ENCODE results near the gene PEX10.

The PEX10 gene

DNA sequence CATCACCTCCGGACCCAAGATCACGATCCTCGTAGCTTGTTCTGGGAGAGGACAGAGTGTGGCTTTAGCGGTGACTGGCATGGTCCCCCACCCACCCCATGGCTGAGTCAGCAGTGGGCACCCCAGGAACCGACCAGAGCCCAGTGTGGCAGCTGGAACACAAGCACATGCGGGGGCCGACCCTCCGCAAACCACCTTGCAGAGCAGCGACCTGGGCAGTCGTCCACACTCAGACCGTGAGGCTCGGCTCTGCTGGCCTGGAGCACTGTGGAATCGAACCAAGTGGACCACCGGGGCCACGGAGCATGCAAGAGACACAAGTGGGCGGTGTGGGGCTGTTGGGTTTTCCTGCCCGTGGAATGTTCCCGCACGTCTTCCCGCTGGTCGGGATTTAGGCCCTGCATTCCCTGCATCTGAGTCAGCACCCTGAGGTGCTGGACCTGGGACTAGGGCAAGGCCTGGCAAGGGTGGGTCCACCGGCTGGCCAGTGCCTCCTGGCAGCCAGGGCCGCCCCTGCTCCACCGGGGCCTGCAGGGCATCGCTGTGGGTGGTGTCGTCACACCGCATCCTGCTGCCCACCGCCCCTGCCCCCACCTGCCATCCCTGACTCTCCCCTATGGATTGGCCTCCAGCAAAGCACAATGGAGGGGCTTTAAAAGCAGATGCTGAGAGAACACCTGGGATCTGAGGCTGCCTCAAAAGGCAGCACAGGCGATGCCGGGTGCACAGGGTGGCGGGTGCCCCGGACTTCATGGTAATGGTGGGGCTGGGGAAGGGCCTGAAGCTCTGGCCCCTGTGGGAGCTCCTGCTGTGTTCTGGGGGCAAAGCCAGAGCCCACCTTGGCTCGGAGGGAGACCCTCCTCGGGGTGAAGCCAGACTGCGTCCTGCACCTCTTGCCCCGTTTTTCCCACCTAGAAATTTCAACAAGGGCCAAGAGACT lies 39.5 kb downstream of the PEX10 start:
- DNase-seq: peak; percentile 0

DNA sequence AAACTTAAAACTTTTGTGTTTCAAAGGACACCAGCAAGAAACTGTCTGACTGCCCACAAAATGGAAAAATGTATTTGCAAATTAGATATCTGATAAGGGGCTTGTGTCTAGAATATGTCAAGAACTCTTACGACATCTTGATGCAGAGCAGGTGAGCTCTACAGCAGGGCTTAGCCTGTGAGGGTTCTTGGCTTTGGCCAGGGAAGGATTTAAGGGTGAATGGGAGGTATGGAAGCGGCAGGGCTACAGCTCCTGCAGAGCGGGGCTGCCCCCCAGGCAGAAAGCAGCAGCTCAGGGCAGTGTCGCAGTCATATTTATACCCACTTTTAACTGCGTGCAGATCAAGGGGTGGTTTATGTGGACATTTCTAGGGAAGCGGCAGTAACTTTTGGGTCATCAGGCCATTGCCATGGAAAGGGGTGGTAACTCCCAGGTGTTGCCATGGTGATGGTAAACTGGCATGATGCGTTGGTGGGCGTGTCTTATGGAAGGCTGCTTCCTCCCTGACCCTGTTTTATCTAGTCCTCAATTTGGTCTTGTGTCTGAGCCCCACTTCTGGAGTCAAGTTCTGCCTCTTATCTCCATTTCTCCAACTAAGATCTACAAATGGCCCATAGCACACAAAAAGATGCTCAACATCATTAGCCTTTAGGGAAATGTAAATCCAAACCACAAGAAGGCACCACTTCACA lies 44.2 kb downstream of the PEX10 start:
- no peak for DNase-seq

DNA sequence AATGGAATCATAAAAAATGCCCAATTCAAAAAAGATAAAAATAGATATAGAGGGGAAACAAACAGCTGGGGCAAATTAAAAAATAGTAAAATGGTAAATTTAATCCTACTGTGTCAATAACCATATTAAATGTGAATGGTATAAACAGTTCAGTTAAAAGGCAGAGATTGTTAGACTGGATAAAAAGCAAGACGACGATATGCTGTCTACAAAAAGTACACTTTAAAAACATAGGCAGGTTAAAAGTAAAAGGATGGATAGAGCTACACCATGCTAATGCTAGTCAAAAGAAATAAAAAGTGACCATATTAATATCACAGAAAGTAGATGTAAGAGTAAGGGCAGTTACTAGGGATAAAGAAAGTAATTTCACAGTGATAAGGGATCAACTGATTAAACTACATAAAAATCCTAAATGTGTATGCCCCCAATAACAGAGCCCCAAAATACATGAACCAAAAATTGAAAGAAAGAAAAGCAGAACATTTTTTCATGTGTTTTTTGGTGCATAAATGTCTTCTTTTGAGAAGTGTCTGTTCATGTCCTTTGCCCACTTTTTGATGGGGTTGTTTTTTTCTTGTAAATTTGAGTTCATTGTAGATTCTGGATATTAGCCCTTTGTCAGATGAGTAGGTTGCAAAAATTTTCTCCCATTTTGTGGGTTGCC lies 48.4 kb downstream of the PEX10 start:
- no peak for DNase-seq

DNA sequence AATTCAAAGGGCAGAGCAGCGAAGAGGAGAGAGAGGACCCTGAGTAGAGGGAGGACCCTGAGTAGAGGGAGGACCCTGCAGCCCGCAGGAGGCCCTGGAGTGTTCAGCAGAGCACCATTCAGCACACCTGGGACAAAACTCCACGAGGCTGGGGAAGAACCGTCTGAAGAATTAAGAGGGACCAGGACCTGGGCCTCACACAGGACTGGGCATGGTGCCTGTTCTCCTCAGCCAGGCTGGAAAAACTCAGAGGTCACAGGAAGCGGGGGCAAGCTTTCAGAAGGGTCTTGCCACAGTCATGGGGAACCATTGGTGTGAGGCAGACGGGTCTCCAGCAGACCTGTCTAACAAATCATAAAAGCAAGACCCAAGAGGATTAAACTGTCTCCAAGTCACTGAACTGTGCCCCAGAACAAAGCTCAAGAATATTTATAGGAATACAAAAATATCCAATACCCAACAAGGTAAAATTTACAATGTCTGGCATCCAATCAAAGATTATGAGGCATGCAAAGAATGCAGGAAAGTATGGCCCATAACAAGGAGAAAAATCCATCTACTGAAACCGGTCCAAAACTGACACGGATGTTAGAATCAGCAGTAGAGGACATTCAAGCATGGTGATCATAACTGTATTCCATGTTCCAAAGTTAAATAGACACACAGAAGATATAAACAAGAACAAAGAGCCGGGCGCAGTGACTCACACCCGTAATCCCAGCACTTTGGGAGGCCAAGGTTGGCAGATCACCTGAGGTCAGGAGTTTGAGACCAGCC lies 51.6 kb downstream of the PEX10 start:
- DNase-seq: no peak

DNA sequence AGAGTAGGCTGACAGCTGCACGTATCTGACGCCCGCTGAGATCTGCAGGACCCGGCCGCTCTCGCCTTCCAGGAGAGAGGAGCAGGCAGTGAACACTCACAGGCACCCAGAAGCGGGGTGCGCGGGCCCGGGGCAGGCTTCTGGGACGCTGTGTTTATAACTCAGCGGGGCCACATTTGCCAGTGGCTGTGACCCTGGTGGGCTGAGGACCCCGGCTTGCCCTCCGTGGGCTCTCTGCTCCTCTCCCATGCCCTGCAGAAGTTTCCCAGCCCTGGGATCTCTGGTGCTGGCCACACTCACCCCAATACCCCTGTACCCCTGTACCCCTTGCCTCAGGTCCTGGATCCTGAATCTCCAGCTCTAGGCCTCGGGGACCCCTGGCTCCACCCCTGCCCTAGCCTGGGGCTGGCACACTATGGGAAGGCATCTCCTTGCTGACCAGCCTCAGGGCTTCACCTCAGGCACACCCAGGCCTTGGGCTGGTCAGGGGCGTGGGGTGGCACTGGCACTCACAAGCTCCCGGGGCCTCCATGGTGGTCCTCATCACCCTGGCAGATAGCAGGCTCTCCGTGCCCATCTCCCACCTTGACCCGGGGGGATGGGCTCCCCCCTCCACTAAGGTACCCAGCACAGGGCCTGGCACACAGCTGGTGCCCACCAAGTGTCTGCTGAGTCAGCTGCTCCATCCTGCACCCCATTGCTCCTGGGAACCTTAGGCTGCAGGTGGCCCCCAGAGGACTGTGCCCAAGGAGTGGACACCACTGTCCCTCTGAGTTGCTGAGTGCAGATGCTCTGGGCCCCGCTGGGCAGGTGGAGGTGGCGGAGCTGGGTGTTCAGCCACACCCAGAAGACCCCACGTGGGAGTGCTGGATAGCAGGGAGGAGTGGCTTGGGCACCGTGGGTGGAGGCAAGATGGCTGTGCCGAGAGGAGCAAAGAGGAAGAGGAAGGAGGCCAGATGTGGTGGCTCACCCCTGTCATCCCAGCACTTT lies 53.4 kb downstream of the PEX10 start:
- no peak for DNase-seq

DNA sequence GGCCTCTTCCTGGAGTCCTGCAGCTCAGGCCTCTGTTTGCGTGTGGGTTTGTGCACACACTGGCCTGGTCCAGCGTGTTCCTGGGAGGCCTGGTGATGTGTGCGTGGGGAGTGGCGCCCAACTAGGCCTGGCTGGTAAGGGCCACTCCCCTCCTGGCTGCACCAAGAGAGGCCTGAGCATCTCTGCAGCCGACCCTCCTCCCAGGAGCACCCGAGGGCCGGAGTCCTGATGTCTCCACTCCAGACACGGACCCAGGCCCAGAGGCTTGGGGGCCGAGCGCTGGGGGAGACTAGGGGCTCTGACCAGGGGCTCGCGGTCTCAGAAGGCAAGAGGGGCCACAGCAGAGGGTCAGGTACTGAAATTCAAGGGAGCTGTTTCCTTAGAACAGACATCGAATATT lies 54.3 kb downstream of the PEX10 start:
- DNase-seq: no peak

DNA sequence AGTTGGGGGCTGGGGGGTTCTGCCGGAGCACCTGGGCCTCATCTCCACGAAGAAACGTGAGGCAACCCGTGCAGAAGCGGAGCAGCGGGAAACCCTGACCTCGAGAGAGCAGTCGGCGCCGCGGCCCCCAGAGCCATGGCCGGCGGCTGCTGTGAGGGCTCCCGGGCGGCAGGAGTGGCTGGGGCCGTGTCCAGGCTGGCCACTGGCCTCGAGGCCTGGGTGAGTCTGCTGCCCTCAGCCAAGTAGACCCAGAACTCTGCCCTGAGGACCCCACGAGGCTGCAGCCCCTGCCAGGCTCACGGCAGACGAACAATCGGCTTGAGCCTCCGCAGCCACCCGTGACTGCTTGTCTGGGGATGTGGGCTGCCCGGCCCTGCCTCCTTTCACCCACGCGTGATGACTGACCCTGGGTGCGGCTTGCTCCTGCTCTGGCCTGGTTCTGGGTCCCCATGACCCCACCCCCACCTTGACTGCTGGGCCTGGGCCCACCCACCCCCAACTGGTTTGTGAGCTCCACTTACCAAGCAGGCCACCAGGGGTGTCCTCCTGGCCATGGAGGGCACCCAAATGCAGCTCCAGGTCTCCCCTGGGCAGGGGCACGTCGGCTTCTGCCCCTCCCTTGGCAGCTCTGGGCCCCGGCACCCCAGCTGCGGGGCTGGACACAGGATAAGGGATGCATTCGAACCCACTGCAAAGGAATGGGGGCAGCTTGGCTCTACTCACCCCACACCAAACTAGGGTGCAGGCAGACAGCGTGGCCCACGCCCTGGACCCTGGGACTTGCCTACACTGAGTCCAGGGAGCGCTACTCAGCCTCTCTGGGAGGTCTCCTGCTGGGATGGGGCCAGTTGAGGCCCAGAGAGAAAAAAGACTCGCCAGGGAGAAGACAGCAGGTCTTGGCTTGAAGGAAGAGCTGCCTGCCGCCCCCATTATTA lies 55.2 kb downstream of the PEX10 start:
- no peak for DNase-seq

DNA sequence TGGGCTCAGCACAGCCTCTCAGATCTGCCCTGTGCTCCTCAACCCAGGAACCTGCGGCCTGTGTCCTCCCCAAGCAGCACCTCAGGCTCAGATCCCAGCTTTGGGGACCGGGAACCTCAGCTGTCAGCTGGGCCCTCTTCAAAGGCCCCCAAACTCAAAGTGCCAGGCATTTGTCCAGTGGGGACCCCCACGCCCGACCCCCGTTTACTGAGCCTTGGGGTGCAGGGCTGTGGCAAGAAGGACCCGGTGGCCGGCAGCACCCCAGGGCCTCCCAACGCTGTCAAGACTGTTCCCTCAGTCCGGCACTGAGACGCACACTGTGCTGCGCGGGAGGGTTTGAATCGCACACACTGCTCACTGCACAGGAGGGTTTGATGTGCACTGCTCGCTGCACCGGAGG lies 56.0 kb downstream of the PEX10 start:
- DNase-seq: no peak

DNA sequence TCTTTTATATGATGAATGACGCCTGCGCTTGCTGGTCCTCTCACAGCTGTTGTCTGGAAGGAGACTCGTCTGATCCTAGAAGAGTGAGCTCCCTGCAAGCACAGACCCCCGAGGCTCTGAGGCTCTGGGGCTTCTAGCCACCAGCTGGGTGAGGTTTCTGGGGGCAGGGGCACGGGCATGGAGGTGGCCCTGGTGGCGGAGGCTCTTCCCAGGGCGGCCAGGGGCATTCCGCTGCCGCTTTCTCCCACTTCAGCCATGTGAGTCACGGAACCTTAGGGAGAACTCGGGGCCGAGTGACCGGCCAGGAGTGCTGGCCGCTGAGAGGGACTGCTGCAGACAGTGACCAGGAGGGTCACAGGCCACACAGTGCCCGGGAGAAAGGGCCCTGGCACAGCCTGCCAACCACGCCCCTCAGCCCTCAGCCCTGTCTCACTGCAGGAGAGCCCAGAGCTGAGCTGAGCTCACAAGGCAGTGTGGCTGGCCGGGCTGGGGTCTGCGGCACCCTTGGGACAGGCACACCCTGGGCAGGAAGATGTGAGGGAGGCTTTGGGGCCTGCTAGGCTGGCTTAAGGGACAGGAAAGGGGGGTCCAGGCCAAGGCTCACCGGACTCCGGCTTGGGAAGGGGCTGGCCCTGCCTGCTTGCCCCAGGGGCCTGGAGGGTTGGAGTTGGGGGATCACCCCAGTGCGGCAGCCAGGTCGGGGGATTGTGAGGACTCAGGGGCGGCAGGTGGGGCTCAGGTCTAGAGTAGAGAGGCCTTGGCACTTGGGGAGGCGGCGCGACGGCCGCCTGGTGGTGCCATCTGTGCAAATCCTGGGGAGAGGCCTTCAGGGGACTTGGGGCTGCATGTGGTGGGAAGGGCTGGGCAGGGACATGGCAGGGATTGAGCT lies 56.7 kb downstream of the PEX10 start:
- DNase-seq: no peak

DNA sequence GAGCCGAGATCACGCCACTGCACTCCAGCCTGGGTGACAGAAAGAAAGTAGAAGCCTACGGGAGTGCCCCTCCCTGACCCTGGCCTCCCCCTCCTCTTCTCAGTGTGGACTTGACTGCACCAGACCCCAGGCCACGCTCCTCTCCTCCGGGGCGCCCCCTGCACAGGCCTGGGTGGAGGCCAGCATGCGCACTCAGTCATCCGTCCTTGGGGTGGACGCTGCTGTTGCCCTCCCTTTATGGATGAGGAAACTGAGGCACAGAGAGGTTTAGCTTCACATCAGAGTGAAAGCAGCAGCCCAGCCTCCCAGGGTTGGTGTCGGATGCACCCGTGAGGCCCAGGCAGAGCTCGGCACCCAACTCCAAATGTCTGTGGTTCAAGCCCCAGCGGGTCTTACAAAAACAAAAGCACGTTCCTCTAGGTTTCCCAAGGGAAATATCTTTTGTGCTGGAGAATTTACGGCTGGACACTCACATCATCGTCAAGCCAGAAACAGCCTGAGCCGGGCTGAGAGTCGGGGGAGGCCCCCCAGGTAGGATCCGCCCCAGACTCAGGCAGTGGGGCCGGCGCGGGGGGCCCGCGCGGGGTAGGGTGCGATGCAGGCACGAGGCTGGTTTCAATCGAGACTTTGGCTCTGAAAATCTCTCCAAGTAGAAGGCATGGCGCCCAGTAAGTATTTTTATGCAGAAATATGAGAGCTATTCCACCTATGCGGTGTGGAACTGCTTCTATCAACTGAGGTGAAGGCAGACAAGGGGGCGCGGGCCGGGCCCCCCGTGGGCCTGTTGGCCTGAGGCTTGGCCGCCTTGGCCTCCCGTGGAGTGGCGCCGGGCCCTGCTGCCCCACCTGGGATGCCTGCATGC lies 57.6 kb downstream of the PEX10 start:
- DNase-seq: no peak

Data from stimulated activated CD4-positive, alpha-beta T cell treated with anti-CD3 and anti-CD28 coated beads, Interleukin-1b, Interleukin-23, amount 100 ng/mL, for 48 hours (primary cell).